GM12878 (cell line): ENCODE data around the gene GRAMD1C. TPM values are rescaled to one million over a fixed set of nuclear protein-coding genes. Genes with fewer than 3 reads are reported as not detected.

ENCODE experiments used
- ASH2L ChIP-seq: fragments of 300-600, 200-600 bp; sonication (generic); IDR thresholded peaks from 2 replicates; pipeline ENCODE4 v1.6.1; 2017; ENCODE audit warnings: low read depth, mild to moderate bottlenecking, borderline replicate concordance
- ATF7 ChIP-seq: fragments of 450-650 bp; IDR thresholded peaks from 2 replicates; pipeline ENCODE4 v1.6.1; 2016; ENCODE audit warnings: low read depth, mild to moderate bottlenecking
- BRCA1 ChIP-seq: IDR thresholded peaks from 2 replicates; pipeline ENCODE4 v1.6.1; 2011; ENCODE audit warnings: low read depth, low read length, improper control_type of control experiment
- CBFB ChIP-seq: IDR thresholded peaks from 2 replicates; pipeline ENCODE4 v1.6.1; 2016; ENCODE audit warnings: antibody characterized with exemption, low read depth
- CBX5 ChIP-seq: sonication (generic); IDR thresholded peaks from 2 replicates; pipeline ENCODE4 v1.6.1; 2016; ENCODE audit warnings: low read depth, moderate library complexity, mild to moderate bottlenecking, inconsistent platforms
- EGR1 ChIP-seq, 2 experiments: IDR thresholded peaks; 1 replicate in 1 of 2; 2 replicates in 1 of 2; pipeline ENCODE4 v1.6.1; 2011 to 2012; ENCODE audit warnings: low read depth in 2 of 2, low read length in 2 of 2, borderline replicate concordance in 1 of 2, mild to moderate bottlenecking in 1 of 2, moderate library complexity in 1 of 2
- HDAC6 ChIP-seq: fragments of 200-600 bp; sonication (generic); IDR thresholded peaks from one replicate; pipeline ENCODE4 v1.8.0; 2017; ENCODE audit warnings: antibody characterized with exemption; ENCODE audit not compliant: unreplicated experiment
- IRF4 ChIP-seq: IDR thresholded peaks from 2 replicates; pipeline ENCODE4 v1.6.1; 2011; ENCODE audit warnings: low read depth, low read length
- KAT2A ChIP-seq: conservative IDR thresholded peaks from 2 replicates; pipeline ENCODE4 v1.6.1; 2011; ENCODE audit warnings: low read depth, low read length; ENCODE audit not compliant: control insufficient read depth
- KLF5 ChIP-seq: fragments of 450-650 bp; IDR thresholded peaks from 2 replicates; pipeline ENCODE4 v1.6.1; 2014; ENCODE audit warnings: mild to moderate bottlenecking; ENCODE audit not compliant: partially characterized antibody
- LARP7 ChIP-seq: fragments of 450-650 bp; IDR thresholded peaks from 2 replicates; pipeline ENCODE4 v1.6.1; 2017; ENCODE audit warnings: mild to moderate bottlenecking
- NR2C2 ChIP-seq: IDR thresholded peaks from 2 replicates; pipeline ENCODE4 v1.6.1; 2011; ENCODE audit warnings: borderline replicate concordance, low read depth; ENCODE audit not compliant: control insufficient read depth, insufficient read length
- NR2F1 ChIP-seq: fragments of 450-650 bp; conservative IDR thresholded peaks from 2 replicates; pipeline ENCODE4 v1.6.1; 2017; ENCODE audit warnings: mild to moderate bottlenecking
- PAX8 ChIP-seq: fragments of 450-650 bp; IDR thresholded peaks from 2 replicates; pipeline ENCODE4 v1.6.1; 2017; ENCODE audit warnings: mild to moderate bottlenecking, moderate library complexity
- PML ChIP-seq: IDR thresholded peaks from 2 replicates; pipeline ENCODE4 v1.6.1; 2012; ENCODE audit warnings: low read length, inconsistent platforms
- RB1 ChIP-seq: fragments of 450-650 bp; formaldehyde crosslinking; IDR thresholded peaks from 2 replicates; pipeline ENCODE4 v1.6.1; 2017; ENCODE audit warnings: mild to moderate bottlenecking, borderline replicate concordance
- RFX5 ChIP-seq: IDR thresholded peaks from 2 replicates; pipeline ENCODE4 v1.6.1; 2011; ENCODE audit warnings: low read depth, low read length, improper control_type of control experiment
- SPI1 ChIP-seq: IDR thresholded peaks from 2 replicates; pipeline ENCODE4 v1.6.1; 2011; ENCODE audit warnings: low read depth, mild to moderate bottlenecking, low read length, moderate library complexity, borderline replicate concordance; ENCODE audit not compliant: insufficient read depth
- STAT1 ChIP-seq: fragments of 450-650 bp; conservative IDR thresholded peaks from 2 replicates; pipeline ENCODE4 v1.6.1; 2014; ENCODE audit warnings: antibody characterized with exemption, mild to moderate bottlenecking
- TAF1 ChIP-seq: IDR thresholded peaks from 2 replicates; pipeline ENCODE4 v1.6.1; 2011; ENCODE audit warnings: mild to moderate bottlenecking, low read depth, low read length, borderline replicate concordance
- TCF7 ChIP-seq: IDR thresholded peaks from 2 replicates; pipeline ENCODE4 v1.6.1; 2014; ENCODE audit warnings: antibody characterized with exemption, borderline replicate concordance
- ZBED1 ChIP-seq: IDR thresholded peaks from 2 replicates; pipeline ENCODE4 v1.6.1; 2016; ENCODE audit warnings: borderline replicate concordance
- polyA plus RNA-seq, 11 experiments: library from polyadenylated mRNA; depleted of rRNA in 4 of 11; unstranded in 6 of 11; stranded (reverse) in 5 of 11; fragments of >200 nt; fragmentation: Nextera tagmentation in 4 of 11; fragmentation: Illumina TruSeq in 1 of 11; extraction: Ambion mirVana in 4 of 11; extraction: Trizol in 1 of 11; gene quantifications; 1 replicate in 1 of 11; 2 replicates in 10 of 11; pipeline versions ENCODE4 v1.2.1 to v1.2.3, GENCODE V29; 2011 to 2016; ENCODE audit warnings: inconsistent platforms in 2 of 11, missing spikeins in 2 of 11, low read depth in 1 of 11
- total RNA-seq, 4 experiments: library from RNA; depleted of rRNA in 3 of 4; stranded (reverse); fragments of >200 nt in 3 of 4; fragmentation: Illumina TruSeq in 1 of 4; extraction: Trizol in 1 of 4; gene quantifications; 2 replicates each; pipeline versions ENCODE4 v1.2.1 to v1.2.3, GENCODE V29; 2013 to 2021
- TF ChIP-seq, protein P1 (sequence below): fragments of 450-650 bp; IDR thresholded peaks from 2 replicates; pipeline ENCODE4 v1.6.1; 2017; ENCODE audit warnings: mild to moderate bottlenecking, moderate library complexity
- TF ChIP-seq, protein P2 (sequence below): fragments of 450-650 bp; IDR thresholded peaks from 2 replicates; pipeline ENCODE4 v1.6.1; 2014; ENCODE audit warnings: mild to moderate bottlenecking
- TF ChIP-seq, protein P3 (sequence below): fragments of 450-650 bp; IDR thresholded peaks from 2 replicates; pipeline ENCODE4 v1.6.1; 2017; ENCODE audit warnings: mild to moderate bottlenecking
- TF ChIP-seq, protein P4 (sequence below): fragments of 450-650 bp; IDR thresholded peaks from 2 replicates; pipeline ENCODE4 v1.6.1; 2016; ENCODE audit warnings: mild to moderate bottlenecking

The GRAMD1C gene
- total and polyA plus RNA-seq, 10 of the 15 experiments (the other 5 are each of a cell fraction or from before 2014, with no cell fraction given): 3.2 to 9.2 (median 5.5) TPM

DNA sequence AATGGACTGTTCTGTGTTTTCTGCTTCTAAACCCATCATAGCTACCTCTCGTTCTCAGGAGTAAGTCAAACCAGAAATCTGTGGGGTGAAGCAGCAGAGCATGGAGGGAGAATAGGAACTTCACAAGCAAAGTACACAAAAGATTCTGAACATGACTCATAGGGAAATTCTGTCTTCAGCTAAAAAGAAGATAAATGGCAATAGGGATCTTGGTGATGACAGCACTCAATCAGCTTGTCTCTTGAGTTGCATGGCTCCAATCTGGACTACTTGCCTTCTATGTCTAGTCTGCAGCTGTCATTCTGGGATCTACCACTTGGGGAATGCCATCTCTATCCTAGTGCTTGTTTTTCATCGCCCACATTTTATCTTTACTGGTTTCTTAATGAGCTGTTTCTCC lies 13.5 kb upstream of the GRAMD1C start (continued):
- no peak for TF ChIP-seq KLF5
- peak; percentile 80 for TF ChIP-seq IRF4
- no peak for TF ChIP-seq STAT1
- TF ChIP-seq, protein P1, sequence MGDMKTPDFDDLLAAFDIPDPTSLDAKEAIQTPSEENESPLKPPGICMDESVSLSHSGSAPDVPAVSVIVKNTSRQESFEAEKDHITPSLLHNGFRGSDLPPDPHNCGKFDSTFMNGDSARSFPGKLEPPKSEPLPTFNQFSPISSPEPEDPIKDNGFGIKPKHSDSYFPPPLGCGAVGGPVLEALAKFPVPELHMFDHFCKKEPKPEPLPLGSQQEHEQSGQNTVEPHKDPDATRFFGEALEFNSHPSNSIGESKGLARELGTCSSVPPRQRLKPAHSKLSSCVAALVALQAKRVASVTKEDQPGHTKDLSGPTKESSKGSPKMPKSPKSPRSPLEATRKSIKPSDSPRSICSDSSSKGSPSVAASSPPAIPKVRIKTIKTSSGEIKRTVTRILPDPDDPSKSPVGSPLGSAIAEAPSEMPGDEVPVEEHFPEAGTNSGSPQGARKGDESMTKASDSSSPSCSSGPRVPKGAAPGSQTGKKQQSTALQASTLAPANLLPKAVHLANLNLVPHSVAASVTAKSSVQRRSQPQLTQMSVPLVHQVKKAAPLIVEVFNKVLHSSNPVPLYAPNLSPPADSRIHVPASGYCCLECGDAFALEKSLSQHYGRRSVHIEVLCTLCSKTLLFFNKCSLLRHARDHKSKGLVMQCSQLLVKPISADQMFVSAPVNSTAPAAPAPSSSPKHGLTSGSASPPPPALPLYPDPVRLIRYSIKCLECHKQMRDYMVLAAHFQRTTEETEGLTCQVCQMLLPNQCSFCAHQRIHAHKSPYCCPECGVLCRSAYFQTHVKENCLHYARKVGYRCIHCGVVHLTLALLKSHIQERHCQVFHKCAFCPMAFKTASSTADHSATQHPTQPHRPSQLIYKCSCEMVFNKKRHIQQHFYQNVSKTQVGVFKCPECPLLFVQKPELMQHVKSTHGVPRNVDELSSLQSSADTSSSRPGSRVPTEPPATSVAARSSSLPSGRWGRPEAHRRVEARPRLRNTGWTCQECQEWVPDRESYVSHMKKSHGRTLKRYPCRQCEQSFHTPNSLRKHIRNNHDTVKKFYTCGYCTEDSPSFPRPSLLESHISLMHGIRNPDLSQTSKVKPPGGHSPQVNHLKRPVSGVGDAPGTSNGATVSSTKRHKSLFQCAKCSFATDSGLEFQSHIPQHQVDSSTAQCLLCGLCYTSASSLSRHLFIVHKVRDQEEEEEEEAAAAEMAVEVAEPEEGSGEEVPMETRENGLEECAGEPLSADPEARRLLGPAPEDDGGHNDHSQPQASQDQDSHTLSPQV: no peak
- TF ChIP-seq PAX8: no peak
- no peak for TF ChIP-seq SPI1
- TF ChIP-seq EGR1 (IDR thresholded peaks at IDR 0.05; ENCODE audit: borderline replicate concordance in 1 of 2, low read depth in 2 of 2, low read length in 2 of 2): no peak
- TF ChIP-seq, protein P2, sequence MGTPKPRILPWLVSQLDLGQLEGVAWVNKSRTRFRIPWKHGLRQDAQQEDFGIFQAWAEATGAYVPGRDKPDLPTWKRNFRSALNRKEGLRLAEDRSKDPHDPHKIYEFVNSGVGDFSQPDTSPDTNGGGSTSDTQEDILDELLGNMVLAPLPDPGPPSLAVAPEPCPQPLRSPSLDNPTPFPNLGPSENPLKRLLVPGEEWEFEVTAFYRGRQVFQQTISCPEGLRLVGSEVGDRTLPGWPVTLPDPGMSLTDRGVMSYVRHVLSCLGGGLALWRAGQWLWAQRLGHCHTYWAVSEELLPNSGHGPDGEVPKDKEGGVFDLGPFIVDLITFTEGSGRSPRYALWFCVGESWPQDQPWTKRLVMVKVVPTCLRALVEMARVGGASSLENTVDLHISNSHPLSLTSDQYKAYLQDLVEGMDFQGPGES: no peak
- no peak for TF ChIP-seq NR2F1
- TF ChIP-seq CBX5: 0 out of 2 replicates have a peak, but pooled peaks have one; percentile 21
- TF ChIP-seq, protein P3, sequence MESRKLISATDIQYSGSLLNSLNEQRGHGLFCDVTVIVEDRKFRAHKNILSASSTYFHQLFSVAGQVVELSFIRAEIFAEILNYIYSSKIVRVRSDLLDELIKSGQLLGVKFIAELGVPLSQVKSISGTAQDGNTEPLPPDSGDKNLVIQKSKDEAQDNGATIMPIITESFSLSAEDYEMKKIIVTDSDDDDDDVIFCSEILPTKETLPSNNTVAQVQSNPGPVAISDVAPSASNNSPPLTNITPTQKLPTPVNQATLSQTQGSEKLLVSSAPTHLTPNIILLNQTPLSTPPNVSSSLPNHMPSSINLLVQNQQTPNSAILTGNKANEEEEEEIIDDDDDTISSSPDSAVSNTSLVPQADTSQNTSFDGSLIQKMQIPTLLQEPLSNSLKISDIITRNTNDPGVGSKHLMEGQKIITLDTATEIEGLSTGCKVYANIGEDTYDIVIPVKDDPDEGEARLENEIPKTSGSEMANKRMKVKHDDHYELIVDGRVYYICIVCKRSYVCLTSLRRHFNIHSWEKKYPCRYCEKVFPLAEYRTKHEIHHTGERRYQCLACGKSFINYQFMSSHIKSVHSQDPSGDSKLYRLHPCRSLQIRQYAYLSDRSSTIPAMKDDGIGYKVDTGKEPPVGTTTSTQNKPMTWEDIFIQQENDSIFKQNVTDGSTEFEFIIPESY: no peak
- TF ChIP-seq, protein P4, sequence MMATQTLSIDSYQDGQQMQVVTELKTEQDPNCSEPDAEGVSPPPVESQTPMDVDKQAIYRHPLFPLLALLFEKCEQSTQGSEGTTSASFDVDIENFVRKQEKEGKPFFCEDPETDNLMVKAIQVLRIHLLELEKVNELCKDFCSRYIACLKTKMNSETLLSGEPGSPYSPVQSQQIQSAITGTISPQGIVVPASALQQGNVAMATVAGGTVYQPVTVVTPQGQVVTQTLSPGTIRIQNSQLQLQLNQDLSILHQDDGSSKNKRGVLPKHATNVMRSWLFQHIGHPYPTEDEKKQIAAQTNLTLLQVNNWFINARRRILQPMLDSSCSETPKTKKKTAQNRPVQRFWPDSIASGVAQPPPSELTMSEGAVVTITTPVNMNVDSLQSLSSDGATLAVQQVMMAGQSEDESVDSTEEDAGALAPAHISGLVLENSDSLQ: peak; percentile 89
- peak; percentile 48; the same call in 1 of the 2 replicates for TF ChIP-seq TAF1
- no peak for TF ChIP-seq CBFB
- peak; percentile 88 for TF ChIP-seq ATF7
- no peak for TF ChIP-seq BRCA1
- no peak for TF ChIP-seq PML
- TF ChIP-seq ZBED1: no peak
- TF ChIP-seq NR2C2: no peak
- TF ChIP-seq RB1: no peak
- no peak for TF ChIP-seq HDAC6
- TF ChIP-seq TCF7: no peak
- TF ChIP-seq KAT2A: no peak
- no peak for TF ChIP-seq ASH2L
- TF ChIP-seq RFX5: no peak
- no peak for TF ChIP-seq LARP7
